ENCODE results near the gene FCHSD1. TPM values are rescaled to one million over a fixed set of nuclear protein-coding genes. Genes with fewer than 3 reads are reported as not detected.

The FCHSD1 gene
- total and polyA plus RNA-seq, 2 of the 4 experiments (the other 2 are of a cell fraction), result 33.2 to 62.1 TPM

DNA sequence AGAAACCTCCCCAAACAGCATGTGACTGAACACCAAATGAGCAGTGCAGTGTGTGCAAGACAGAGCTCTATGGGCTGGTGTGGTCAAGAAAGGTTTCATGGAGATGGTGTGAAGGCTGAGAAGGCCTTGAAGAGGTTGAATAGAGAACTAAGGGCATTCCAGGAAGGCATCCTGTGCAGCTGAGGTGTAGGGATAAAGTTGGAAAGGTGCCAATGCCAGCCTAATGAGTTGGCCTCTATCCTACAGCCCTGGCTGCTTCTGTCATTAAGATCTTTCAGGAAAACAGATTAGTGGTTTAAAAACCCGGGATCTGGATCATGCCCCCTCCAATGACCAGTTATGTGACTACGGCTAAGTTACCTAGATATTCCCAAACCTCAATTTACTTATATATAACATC, 18.6 kb downstream of the FCHSD1 start:
- H2AK5ac ChIP-seq (ENCODE audit: low read depth, low read length), result no peak overlapping the region
- POLR2A ChIA-PET (ENCODE audit: unreplicated experiment), result interaction anchor here (0.5 kb wide), 1 partner anchor 40 kb away, joined by 5 read pairs; no protein-coding TSS in a partner anchor
- peaks cover 41% of the 10 kb centered on the region for H3K9me1 ChIP-seq (ENCODE audit: insufficient read depth, low read length)
- no peak overlapping the region for H2BK15ac ChIP-seq (ENCODE audit: low read depth, low read length)
- no peak overlapping the region for H3K56ac ChIP-seq (ENCODE audit: extremely low read depth, insufficient read depth, low read length)
- H3K4me1 ChIP-seq (ENCODE audit: control insufficient read depth, insufficient read depth, low read length), result peaks cover 12% of the 10 kb centered on the region
- no peak overlapping the region for H2BK5ac ChIP-seq (ENCODE audit: low read depth, low read length, poor library complexity, severe bottlenecking)
- no peak overlapping the region for H3K23ac ChIP-seq (ENCODE audit: low read depth, low read length)
- H2BK20ac ChIP-seq (ENCODE audit: low read depth, low read length), result no peak overlapping the region
- H3K4ac ChIP-seq (ENCODE audit: low read depth, low read length), result no peak overlapping the region
- H2AK9ac ChIP-seq (replicated peaks; ENCODE audit: low read depth, low read length, poor library complexity), result no peak overlapping the region
- no CpG with 5 or more reads among the region's 2 CpGs for WGBS, 2 experiments (ENCODE audit: extremely low coverage in 2 of 2, insufficient read length in 1 of 2)
- intact Hi-C loops (cut with micrococcal nuclease), result no loop called here
- no peak overlapping the region for H3K18ac ChIP-seq (ENCODE audit: low read depth, low read length)
- no TSS peak for BruUV-seq (replicated peaks)
- no peak overlapping the region for H3K9ac ChIP-seq (ENCODE audit: low read depth, low read length)
- peaks cover 29% of the 10 kb centered on the region for H4K20me1 ChIP-seq (ENCODE audit: insufficient read depth, low read length)
- no peak overlapping the region for H4K91ac ChIP-seq (ENCODE audit: insufficient read depth, low read depth, low read length)
- no peak overlapping the region for H4K8ac ChIP-seq (ENCODE audit: low read depth in 2 of 2, low read length in 2 of 2)
- dilution Hi-C loops (cut with HindIII; ENCODE audit: low sequenced_read_pairs, unreplicated experiment), result no loop called here
- no peak overlapping the region for H3K14ac ChIP-seq (replicated peaks; ENCODE audit: low read depth, low read length)
- H3K79me1 ChIP-seq (ENCODE audit: low read depth in 1 of 2, low read length in 2 of 2), result peaks cover 43 to 60% of the 10 kb centered on the region in 2 experiments
- H3K27ac ChIP-seq (ENCODE audit: insufficient read depth, low read length), result no peak overlapping the region
- H4K5ac ChIP-seq (ENCODE audit: low read depth, low read length), result no peak overlapping the region
- H3K9me3 ChIP-seq (ENCODE audit: control insufficient read depth, insufficient read depth, low read length), result no peaks in the 10 kb centered on the region
- H2AFZ ChIP-seq (replicated peaks; ENCODE audit: low read length, poor library complexity), result no peak overlapping the region
- H3K4me3 ChIP-seq (ENCODE audit: insufficient read depth, low read depth, low read length), result no peak overlapping the region
- H2BK120ac ChIP-seq (ENCODE audit: low read depth, low read length), result no peak overlapping the region
- in situ Hi-C loops (cut with MboI; ENCODE audit: low sequenced_read_pairs), result no loop called here
- CTCF ChIA-PET, result interaction anchor here (1.4 to 1.8 kb wide), 2 partner anchors 13 to 41 kb away, joined by 4 to 7 read pairs; partner anchors contain the start of gene DIAPH1
- DNase-seq (no peak), ATAC-seq (ENCODE audit: low read depth) (no peak)
- no peak overlapping the region for H3K4me2 ChIP-seq (ENCODE audit: low read depth, low read length)
- TF ChIP-seq CEBPB (IDR thresholded peaks at IDR 0.05; ENCODE audit: low read depth, low read length) (no peak), MAFK (IDR thresholded peaks at IDR 0.05; ENCODE audit: low read depth, low read length) (no peak), MAZ (IDR thresholded peaks at IDR 0.05; ENCODE audit: borderline replicate concordance, low read depth, low read length) (no peak), MXI1 (IDR thresholded peaks at IDR 0.05; ENCODE audit: borderline replicate concordance, low read depth, low read length) (no peak), RCOR1 (IDR thresholded peaks at IDR 0.05; ENCODE audit: insufficient replicate concordance, low read length) (no peak), POLR2A (IDR thresholded peaks at IDR 0.05; ENCODE audit: low read depth, low read length) (no peak), BHLHE40 (IDR thresholded peaks at IDR 0.05; ENCODE audit: low read depth, low read length) (no peak), NFE2L2 (IDR thresholded peaks at IDR 0.05; ENCODE audit: low read depth, low read length) (no peak), FOS (IDR thresholded peaks at IDR 0.05; ENCODE audit: low read depth, low read length) (no peak), RFX5 (IDR thresholded peaks at IDR 0.05; ENCODE audit: low read depth, low read length) (no peak), SMC3 (IDR thresholded peaks at IDR 0.05; ENCODE audit: low read depth, low read length) (no peak), RAD21 (IDR thresholded peaks at IDR 0.05; ENCODE audit: low read length) (no peak)
- TF ChIP-seq, protein P1, sequence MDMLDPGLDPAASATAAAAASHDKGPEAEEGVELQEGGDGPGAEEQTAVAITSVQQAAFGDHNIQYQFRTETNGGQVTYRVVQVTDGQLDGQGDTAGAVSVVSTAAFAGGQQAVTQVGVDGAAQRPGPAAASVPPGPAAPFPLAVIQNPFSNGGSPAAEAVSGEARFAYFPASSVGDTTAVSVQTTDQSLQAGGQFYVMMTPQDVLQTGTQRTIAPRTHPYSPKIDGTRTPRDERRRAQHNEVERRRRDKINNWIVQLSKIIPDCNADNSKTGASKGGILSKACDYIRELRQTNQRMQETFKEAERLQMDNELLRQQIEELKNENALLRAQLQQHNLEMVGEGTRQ (IDR thresholded peaks at IDR 0.05; ENCODE audit: low read depth, low read length), result no peak
- TF ChIP-seq, protein P2, sequence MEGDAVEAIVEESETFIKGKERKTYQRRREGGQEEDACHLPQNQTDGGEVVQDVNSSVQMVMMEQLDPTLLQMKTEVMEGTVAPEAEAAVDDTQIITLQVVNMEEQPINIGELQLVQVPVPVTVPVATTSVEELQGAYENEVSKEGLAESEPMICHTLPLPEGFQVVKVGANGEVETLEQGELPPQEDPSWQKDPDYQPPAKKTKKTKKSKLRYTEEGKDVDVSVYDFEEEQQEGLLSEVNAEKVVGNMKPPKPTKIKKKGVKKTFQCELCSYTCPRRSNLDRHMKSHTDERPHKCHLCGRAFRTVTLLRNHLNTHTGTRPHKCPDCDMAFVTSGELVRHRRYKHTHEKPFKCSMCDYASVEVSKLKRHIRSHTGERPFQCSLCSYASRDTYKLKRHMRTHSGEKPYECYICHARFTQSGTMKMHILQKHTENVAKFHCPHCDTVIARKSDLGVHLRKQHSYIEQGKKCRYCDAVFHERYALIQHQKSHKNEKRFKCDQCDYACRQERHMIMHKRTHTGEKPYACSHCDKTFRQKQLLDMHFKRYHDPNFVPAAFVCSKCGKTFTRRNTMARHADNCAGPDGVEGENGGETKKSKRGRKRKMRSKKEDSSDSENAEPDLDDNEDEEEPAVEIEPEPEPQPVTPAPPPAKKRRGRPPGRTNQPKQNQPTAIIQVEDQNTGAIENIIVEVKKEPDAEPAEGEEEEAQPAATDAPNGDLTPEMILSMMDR (conservative IDR thresholded peaks at IDR 0.05; ENCODE audit: low read depth, low read length), result no peak
- TF ChIP-seq, protein P3, sequence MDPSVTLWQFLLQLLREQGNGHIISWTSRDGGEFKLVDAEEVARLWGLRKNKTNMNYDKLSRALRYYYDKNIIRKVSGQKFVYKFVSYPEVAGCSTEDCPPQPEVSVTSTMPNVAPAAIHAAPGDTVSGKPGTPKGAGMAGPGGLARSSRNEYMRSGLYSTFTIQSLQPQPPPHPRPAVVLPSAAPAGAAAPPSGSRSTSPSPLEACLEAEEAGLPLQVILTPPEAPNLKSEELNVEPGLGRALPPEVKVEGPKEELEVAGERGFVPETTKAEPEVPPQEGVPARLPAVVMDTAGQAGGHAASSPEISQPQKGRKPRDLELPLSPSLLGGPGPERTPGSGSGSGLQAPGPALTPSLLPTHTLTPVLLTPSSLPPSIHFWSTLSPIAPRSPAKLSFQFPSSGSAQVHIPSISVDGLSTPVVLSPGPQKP (IDR thresholded peaks at IDR 0.05; ENCODE audit: borderline replicate concordance, low read depth, low read length), result no peak
- no peaks in the 10 kb centered on the region for H3K27me3 ChIP-seq (ENCODE audit: control insufficient read depth, insufficient read depth, low read length)
- H3K36me3 ChIP-seq (ENCODE audit: control insufficient read depth, insufficient read depth, low read length), result peaks cover 33% of the 10 kb centered on the region

All from IMR-90 (cell line).